ENCODE measurements around the gene FAAP100.

- TF ChIP-seq CTCF (IDR thresholded peaks at IDR 0.05) (no peak), POLR2A (IDR thresholded peaks at IDR 0.05) (no peak)
Measured at GRCh38 chr17:81561494-81561885, 9.3 kb upstream of the FAAP100 start.

Data from body of pancreas (tissue), 4 donors.